CD4-positive, alpha-beta T cell treated with Interferon alpha-2 for 1 hour (primary cell): Measurements from ENCODE around the gene LRP2BP.
"Not testable (repeated sequence)": the region's sequence is repeated elsewhere in the genome, so short reads cannot be mapped to it uniquely, and the experiment has no call there.

Experiments used
- DNase-seq, 2 donors: peaks; one replicate each; pipeline ENCODE4 v3.0.0-alpha.2; 2020 to 2022

Gene LRP2BP

GRCh38 chr4:185318679-185319078 lies 77.0 kb downstream of the LRP2BP start:
- no peak for DNase-seq

- no peak for DNase-seq
These were observed 77.8 kb downstream of the LRP2BP start for GRCh38 chr4:185317880-185318279.

GRCh38 chr4:185317462-185317861 lies 78.3 kb downstream of the LRP2BP start:
- DNase-seq, result not testable (repeated sequence)
